Skin of body (tissue), 2 donors: ENCODE data around the gene POMGNT2. TPM values are rescaled to one million over a fixed set of nuclear protein-coding genes. Genes with fewer than 3 reads are reported as not detected.
A peak's percentile ranks its signal among the peaks of the same experiment; 100 is the strongest.

Experiments
- DNase-seq: peaks from one replicate; lab custom pipeline; 2025; lab: John Stamatoyannopoulos, UW
- total RNA-seq: library from RNA; depleted of rRNA; stranded (reverse); fragments of >200 nt; gene quantifications from one replicate; pipeline ENCODE4 v1.2.3, GENCODE V29; 2014

Gene POMGNT2
- total RNA-seq = 9.0 TPM

DNA sequence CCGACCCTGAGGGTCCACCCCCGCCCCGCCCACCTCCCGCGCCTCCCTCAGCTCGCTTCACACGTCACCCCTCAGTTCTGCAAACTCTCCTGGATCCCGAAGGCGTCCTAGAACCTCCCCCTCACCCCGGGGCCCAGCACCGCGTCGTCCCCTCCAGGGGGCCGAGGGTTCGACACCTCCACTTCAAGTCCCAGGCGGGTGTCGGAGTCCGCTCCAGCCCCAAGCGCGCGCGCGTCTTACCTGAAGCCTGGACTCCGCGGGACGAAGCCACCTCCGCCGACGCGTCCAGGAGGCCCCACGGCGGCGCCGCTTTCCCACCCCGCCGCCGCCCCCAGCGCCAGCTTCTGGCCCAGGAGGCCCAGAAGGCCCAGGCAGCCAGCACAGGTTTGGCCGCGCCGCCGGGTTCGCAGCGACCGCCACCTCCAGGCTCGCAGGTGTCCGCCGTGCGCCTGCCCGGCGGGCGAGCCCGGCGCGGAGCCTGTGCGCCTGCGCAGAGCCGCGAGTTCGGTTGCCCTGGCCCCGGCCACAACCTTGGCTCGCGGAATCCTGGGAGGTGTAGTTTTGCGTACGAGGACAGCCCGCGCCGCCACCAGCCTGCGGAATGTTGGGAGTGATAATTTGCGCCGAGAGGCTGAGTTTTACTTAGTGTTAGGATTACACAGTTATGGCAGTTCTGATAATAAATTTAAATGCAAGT lies at the start of gene POMGNT2:
Gene POMGNT2 (minus strand): TSS at position 484 of the 697 bp plus-strand sequence. CDS start 24,648 bp downstream, outside the sequence.
- peak; percentile 72 for DNase-seq

DNA sequence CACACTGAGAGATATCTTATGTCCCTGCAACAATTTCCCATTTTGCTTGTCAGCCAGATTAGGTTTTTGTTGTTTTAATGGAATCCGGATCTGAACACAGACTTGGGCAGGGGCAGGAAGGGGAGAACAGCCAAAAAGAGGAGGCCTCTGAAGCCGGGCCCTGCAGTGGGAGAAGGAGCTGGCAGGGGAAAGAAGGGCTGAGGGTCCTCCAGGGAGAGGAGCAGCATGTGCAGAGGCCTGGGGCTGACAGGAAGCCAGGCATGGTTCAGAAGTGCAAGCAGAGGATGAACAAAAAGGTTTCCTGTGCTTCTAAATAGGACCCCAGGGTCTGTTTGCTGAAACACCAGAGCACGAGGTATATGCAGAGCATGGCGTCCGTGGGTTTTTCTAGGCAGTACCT lies 49.1 kb upstream of the POMGNT2 start:
- peak; percentile 3 for DNase-seq

DNA sequence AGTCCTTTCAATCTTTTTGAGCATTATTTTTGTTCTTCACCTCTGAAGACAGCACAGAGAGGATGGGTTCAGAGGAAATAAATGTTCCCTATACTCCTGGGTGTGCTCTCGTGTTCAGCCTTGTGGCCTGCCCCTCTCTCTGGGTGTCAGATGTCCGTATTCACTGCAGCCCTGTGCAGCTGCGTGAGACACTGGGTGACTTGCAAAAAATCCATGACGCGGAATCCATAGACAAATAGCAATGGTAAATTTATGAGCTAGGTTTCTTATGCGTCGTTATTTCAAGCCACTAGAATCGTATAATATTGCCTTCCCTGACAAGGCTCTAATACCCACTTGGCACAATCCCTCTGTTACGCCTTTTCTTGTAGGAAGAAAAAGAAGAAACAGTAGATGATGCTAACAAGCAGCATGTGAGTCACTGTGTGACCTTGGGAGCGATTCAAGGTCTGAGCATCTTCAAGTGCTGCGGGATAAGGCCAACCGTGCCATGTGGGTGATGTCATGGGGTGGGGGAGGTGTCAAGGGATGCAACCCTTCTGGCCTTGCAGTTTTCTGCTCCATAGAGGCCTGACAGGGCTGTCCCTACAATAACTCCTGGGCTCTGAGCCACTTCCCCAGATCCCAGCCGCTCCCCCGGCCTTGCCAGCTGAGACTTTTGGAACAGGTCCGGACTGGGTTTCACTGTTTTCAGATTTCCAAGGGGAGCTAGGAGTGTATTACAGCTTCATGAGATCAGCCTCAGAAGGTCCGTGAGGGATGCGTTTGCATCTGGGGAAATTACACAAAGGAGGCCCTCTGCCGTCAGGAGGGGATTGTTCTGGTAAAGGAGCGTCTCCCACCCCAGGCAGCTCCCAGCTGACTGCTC lies 47.6 kb upstream of the POMGNT2 start:
- peak; percentile 56 for DNase-seq

- peak; percentile 41 for DNase-seq
Measured at GRCh38 chr3:43152649-43153048, 46.8 kb upstream of the POMGNT2 start.

DNA sequence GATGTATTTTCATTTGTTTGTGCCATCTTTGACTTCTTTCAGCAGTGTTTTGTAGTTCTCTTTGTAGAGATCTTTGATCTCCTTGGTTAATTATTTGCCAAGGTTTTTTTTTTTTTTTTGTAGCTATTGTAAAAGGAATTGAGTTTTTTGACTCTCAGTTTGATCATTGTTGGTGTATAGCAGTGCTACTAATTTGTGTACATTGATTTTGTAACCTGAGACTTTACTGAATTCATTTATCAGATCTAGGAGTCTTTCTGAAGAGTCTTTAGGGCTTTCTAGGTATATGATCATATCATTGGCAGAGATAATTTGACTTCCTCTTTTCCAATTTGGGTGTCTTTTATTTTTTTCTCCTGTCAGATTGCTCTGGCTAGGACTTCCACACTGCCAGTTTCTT lies 42.2 kb upstream of the POMGNT2 start:
- DNase-seq = no peak

GRCh38 chr3:43146599-43146998 lies 40.7 kb upstream of the POMGNT2 start:
- DNase-seq = no peak

DNA sequence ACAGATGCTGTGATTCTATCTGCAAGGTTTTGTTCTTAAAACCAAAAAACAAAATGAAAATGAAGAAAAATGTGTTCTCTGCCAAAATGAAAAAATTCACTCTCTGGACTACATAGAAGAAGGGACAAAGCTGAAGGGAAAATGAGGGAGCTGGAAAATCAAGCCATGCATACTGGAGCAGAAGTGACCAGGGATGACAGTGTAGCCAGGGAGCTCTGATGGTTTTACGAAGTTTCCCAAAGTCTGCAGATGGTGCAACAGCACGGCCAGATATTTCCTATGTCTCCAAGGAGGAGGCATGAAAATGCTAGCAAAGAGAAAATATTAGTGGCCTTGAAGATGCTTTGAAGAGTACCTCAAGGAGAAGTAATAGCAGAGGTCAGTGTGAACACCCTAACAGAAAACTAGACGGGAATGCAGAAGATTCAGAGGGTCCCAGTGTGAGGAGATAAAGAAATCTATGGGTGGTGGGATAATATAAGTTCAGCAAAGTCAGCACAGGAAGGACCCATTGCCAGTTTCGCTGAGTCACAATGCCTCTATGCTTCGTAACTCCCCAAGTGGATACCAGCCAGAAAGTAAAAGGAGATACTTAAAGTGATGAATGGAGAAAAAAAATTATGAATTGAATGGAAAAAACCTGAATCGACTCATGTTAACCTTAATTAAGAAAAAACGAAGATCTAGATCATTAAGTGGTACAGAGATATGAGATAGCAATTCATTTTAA lies 39.0 kb upstream of the POMGNT2 start:
- DNase-seq = no peak

DNA sequence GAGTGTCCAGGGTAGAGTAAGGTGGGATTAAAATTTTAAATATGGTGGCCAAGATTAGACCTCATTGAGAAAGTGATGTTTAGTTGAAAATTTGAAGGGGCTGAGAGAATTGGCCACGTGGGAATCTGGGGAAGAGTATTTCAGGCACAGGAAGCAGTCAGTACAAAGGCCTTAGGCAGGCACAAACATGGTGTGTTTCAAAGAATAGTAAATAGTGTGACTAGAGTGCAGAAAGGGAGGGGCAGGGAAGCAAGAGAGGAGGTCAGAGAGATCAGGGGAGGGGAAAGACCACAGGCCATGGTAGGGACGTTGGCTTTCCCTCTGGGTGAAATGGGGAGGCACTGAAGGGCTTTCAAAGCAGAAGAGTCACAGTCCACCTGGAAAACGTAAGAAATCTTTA lies 36.6 kb upstream of the POMGNT2 start:
- no peak for DNase-seq

DNA sequence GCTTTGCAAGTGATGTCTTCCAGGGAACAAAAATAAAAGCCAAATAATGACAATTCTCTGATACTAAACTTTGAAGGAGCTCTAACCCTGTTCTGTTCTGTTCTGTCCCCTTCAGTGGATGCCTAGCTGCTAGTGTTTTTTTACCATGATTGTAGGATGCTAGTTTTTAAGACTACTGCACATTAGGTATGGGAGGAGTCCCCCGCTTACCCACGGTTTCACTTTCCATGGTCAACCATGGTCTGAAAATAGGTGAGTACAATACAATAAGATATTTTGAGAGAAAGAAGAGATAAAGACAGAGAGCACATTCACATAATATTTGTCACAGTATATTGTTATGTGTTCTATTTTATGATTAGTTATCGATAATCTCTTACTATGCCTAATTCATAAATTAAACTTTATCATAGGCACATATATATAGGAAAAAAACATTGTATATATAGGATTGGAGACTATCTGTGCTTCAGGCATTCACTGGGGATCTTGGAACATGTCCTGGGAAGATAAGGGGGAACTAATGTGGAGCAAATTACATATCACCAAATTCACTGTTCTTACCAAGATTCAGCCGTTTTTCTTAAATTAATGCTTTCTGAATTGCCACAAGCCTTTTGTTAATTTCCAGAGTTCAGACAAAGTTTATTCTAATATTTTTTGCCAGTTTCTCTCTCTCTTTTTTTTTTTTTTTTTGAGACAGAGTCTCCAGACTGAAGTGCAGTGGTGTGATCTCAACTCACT lies 32.8 kb upstream of the POMGNT2 start:
- no peak for DNase-seq

GRCh38 chr3:43132870-43133636 lies 27.2 kb upstream of the POMGNT2 start:
- DNase-seq = no peak

- DNase-seq = no peak
Measured at GRCh38 chr3:43132193-43132592, 26.3 kb upstream of the POMGNT2 start.

DNA sequence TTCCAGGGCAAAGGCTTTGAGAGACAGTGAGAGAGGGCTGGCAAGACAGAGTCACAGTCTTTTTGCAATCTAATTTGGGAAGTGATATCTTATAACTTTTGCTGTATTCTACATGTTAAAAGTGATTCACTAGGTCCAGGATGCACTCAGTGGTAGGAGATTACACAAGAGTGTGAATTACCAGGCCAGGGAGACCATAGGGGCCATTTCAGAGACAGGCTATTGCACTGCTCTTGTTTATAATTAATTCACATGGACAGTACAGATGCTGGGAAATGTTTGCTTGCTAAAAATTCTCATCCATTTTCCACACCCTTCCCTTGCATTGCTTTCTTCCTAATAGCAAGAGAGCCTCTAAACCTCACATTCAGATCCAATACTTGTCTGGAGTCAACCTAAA lies 22.6 kb upstream of the POMGNT2 start:
- no peak for DNase-seq

- no peak for DNase-seq
Measured at GRCh38 chr3:43126536-43126935, 20.7 kb upstream of the POMGNT2 start.

DNA sequence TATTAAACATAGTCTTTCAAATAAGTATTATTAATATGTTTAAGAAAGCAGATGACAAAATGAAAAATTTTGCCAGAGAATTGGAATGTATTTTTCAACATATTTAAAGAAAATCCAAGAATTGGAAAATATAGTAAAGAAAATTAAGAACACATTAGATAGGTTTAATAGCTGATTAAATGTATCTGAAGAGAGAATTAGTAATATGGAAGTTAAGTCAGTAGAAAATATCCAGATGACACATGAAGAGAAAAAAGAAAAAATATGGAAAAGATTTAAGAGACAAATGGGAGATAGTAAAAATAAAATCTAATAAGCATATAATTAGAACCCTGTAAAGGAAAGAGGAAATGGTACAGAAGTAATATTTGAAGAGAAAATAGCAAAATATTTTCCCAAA lies 18.0 kb upstream of the POMGNT2 start:
- no peak for DNase-seq

- DNase-seq = no peak
Measured at GRCh38 chr3:43120937-43121336, 15.1 kb upstream of the POMGNT2 start.

DNA sequence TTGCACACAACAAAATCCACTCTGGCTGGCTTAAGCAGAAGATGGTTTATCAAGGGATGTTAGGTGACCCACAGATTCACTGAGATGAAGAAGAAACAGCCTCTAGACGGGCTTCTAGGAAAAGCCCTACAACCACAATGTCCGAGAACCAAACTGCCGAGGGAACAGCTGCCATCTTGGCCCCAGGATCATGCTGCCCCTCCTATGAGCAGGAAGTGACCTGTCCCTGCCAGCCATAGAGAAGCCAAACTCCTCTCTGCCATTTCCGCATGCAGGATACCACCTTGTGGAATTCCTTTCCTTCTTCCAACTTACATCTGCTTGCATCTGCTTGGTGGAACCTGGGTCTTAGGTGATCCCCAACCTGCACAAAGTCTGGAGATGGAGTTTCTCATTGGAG lies 11.4 kb upstream of the POMGNT2 start:
- DNase-seq = no peak

DNA sequence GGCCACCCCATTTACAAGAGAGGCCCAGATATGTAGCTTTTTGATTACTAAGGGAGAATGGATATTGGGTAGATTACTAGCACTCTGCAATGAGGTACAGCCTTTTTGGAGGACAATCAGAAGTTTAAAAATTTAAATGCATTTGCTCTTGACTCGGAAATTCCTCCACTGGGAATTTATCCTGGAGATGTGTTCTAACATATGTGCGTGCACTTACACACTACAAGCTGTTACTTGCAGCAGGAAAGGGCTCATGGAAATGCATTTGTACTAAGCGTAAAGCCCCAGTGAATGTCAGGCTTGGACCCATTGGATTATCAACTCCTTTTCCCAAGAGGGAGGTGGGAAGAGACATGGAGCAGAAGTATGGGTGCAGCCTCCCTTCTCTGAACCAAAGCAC lies 7.8 kb upstream of the POMGNT2 start:
- DNase-seq = no peak

DNA sequence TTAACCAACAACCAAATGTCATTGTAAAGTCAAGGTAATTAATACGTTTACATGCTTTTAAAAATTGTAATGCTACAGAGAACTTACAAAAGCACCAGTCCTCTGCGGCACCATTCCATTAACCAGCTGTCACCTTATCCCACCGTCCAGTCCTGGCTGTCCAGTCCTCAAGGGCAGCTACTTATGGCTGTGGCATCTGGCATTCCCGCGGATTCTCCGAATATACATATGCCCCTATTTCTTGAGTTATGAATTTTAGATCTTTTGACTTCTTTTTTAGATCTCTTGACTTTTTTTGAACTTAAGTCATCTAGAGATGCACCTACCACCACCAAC lies 382 bp upstream of the POMGNT2 start:
- no peak for DNase-seq

- DNase-seq = no peak
Measured at GRCh38 chr3:43104660-43105595, 951 bp downstream of the POMGNT2 start.

DNA sequence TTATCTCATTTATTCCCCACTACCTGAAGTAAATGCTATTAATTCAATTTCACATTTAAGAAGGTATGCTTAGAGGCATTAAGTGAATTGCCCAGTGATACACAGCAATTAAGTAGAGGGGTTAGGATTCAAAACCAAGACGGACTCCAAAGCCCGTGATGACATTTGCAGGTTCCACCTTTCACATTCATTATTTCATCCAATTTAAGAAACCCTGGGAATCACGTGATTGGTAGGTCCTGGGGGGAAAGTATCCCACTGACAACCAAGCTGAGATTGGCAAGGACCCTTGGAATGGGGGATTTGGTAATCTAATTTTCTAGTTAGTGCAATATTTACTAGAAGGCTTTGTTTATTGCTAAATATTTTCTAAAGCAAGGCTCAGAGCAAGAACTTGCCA lies 1.8 kb downstream of the POMGNT2 start:
- no peak for DNase-seq
